Embryonic facial prominence (tissue), 1 donor: ENCODE results near the gene RETSAT.
"Not testable (repeated sequence)": the region's sequence is repeated elsewhere in the genome, so short reads cannot be mapped to it uniquely, and the experiment has no call there.

Experiments
- DNase-seq: peaks from one replicate; pipeline ENCODE4 v3.0.0-alpha.2; 2016; ENCODE audit errors: extremely low spot score

RETSAT gene

GRCh38 chr2:85380048-85380447 is 25.7 kb upstream of the RETSAT start:
- no peak for DNase-seq

- DNase-seq = no peak
Observed at GRCh38 chr2:85378257-85378656, 23.9 kb upstream of the RETSAT start.

- no peak for DNase-seq
Observed at GRCh38 chr2:85377083-85377482, 22.8 kb upstream of the RETSAT start.

- no peak for DNase-seq
Observed at GRCh38 chr2:85376291-85377065, 22.1 kb upstream of the RETSAT start.

- no peak for DNase-seq
Observed at GRCh38 chr2:85371045-85371444, 16.7 kb upstream of the RETSAT start.

- DNase-seq = no peak
Observed at GRCh38 chr2:85369500-85369899, 15.2 kb upstream of the RETSAT start.

GRCh38 chr2:85368921-85369320 is 14.6 kb upstream of the RETSAT start:
- no peak for DNase-seq

GRCh38 chr2:85367180-85367579 is 12.9 kb upstream of the RETSAT start:
- DNase-seq = no peak

GRCh38 chr2:85362653-85363387 is 8.5 kb upstream of the RETSAT start:
- not testable (repeated sequence) for DNase-seq

- no peak for DNase-seq
Observed at GRCh38 chr2:85357736-85358135, 3.4 kb upstream of the RETSAT start.

- no peak for DNase-seq
Observed at GRCh38 chr2:85356186-85356585, 1.9 kb upstream of the RETSAT start.

GRCh38 chr2:85355521-85355920 is 1.2 kb upstream of the RETSAT start:
- no peak for DNase-seq

GRCh38 chr2:85355073-85355410 is 714 bp upstream of the RETSAT start:
- DNase-seq = no peak

- no peak for DNase-seq
Observed at GRCh38 chr2:85353876-85354285, 447 bp downstream of the RETSAT start.

- no peak for DNase-seq
Observed at GRCh38 chr2:85347599-85347998, 6.7 kb downstream of the RETSAT start.

GRCh38 chr2:85344356-85344954 is 9.9 kb downstream of the RETSAT start:
- no peak for DNase-seq

- not testable (repeated sequence) for DNase-seq
Observed at GRCh38 chr2:85343207-85343895, 11.0 kb downstream of the RETSAT start.

- no peak for DNase-seq
Observed at GRCh38 chr2:85342156-85342555, 12.2 kb downstream of the RETSAT start.

- DNase-seq = no peak
Observed at GRCh38 chr2:85341269-85342029, 12.9 kb downstream of the RETSAT start.

- no peak for DNase-seq
Observed at GRCh38 chr2:85340034-85340892, 14.1 kb downstream of the RETSAT start.

- DNase-seq = no peak
Observed at GRCh38 chr2:85334928-85335327, 19.4 kb downstream of the RETSAT start.
